Hypothalamus (tissue), 51 donors: Measurements from ENCODE around the gene DVL3.

Experiments used
- DNase-seq, 51 donors: peaks; one replicate each; lab custom pipeline; 2025; lab: John Stamatoyannopoulos, UW

The DVL3 gene

GRCh38 chr3:184175981-184176376, 20.8 kb downstream of the DVL3 start:
- DNase-seq = peak in 1 of 51 donors; percentile 41

GRCh38 chr3:184176377-184177330, 21.5 kb downstream of the DVL3 start:
- peak in 36 of 51 donors; percentile 6 to 65 (median 32) for DNase-seq

GRCh38 chr3:184177331-184177731, 22.2 kb downstream of the DVL3 start:
- no peak for DNase-seq

DNA sequence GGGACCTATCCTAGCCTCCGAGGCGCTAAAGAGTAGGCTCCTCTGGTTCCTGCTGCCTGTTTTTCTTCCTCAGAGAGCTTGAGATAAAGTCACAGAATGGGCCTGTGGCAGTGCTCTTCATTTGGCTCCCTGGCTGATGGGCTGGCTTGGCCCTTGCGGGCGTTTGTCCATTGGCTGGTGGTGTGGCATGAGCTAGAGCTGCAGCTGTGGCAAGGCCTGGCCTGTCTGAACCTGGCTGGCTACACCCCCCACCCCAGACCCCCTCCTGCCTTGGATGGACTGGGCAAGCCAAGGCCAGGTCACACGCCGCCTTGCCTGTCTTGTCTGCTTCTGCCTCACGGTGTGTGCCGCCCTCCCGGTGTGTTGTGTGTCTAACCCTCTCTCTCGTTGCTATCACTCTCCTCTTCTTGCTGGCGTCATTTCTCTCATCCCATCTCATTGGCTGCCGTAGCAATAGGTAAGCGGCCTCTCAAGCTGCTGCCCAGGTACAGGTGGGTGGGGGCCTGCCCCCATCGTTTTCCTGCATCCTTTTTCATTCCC, 22.7 kb downstream of the DVL3 start:
- DNase-seq = no peak

- no peak for DNase-seq
Observed at GRCh38 chr3:184178521-184179138, 23.5 kb downstream of the DVL3 start.

DNA sequence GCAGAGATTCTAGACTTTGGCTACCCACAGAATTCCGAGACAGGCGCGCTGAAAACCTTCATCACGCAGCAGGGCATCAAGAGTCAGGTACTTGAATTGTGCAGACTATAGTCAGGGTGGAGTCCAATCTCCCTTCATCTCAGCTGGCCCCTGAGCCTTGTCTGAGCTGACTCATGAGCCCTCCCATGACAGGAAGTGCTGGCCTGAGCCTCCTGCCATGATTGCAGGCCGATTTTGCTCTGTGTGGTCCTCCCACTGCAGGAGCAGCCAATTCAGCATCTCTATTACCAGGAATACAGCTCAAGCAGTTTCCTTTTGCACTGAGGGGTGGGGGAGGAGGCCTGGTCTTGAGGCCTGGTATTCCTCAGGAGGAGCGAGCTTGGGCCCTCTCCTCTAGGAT, 25.0 kb downstream of the DVL3 start:
- no peak for DNase-seq

DNA sequence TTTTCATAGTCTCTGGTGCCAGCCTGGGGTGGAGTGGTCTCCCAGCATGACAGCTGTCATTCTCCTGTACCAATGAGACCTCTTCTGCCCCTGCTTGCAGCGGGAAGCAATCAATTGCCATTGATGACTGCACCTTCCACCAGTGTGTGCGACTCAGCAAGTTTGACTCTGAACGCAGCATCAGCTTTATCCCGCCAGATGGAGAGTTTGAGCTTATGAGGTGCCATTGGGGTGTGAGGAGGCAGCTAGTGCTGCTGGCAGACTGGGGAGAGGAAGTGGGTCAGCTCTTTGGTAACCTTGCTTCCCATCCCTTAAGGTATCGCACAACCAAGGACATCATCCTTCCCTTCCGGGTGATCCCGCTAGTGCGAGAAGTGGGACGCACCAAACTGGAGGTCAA, 26.4 kb downstream of the DVL3 start:
- DNase-seq = no peak

- no peak for DNase-seq
Observed at GRCh38 chr3:184183679-184184078, 28.5 kb downstream of the DVL3 start.

DNA sequence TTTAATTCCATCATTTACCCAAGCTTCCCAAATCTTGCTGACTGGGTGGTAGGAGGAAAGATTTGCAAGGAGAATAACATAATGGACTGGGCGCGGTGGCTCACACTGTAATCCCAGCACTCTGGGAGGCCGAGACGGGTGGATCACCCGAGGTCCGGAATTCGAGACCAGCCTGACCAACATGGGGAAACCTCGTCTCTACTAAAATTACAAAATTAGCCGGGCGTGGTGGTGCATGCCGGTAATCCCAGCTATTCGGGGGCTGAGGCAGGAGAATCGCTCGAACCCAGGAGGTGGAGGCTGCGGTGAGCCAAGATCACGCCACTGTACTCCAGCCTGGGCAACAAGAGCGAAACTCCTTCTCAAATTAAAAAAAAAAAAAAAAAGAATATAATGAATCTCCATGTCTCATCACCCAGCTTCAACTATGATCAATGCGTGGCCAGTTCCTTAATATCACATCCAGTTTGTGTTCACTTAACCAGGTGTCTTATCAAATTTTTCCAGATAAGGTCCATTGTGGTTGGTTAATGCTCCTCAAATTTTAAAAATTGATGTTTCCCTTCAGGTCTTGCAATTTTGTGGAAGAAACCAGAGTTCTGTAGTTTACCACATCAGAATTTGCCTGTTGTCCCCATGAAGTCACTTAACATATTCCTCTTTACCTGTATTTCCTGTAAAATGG, 29.5 kb downstream of the DVL3 start:
- no peak for DNase-seq

DNA sequence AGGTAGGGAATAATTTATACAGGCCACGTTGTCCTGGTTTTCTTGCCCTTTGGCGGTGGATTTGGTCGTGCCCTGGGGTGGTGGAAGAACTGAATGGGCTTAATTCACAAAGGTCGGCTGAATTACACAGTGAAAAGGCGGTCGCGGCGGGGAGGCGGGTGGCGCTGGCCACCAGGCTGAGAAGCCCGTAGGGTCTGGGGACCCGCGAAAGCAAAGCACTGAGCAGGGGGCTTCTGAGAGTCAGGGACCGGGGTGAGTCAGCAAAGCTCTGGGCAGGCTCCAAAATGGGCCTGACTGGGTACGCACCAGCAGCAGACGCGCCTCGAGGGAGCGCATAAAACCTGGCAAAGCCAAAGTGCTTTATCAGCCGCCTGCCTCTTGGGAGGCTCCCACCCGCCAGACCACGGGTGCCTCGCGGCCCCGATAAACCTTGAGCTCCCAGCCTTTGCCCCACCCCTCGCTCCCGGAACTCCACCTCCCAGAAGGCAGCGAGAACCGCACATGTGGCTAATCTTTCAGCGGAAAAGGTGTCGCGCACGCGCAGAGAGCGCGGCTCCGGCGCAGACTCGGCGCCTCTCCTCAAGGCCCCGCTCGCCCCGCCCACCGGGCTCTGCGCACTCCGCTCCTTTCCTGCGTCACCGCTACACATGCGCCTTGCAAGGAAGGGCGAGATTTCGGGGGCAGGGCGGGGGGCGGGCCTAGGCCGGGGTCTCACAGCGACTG, 30.4 kb downstream of the DVL3 start:
- DNase-seq = peak; percentile 85 to 99 (median 98)

GRCh38 chr3:184186184-184186901, 31.2 kb downstream of the DVL3 start, which contains the start of gene ABCF3:
ABCF3 (plus strand) TSS chr3:184186199; CDS start chr3:184186208, 9 bp downstream.
- DNase-seq = peak in 7 of 51 donors; percentile 22 to 70 (median 41)

DNA sequence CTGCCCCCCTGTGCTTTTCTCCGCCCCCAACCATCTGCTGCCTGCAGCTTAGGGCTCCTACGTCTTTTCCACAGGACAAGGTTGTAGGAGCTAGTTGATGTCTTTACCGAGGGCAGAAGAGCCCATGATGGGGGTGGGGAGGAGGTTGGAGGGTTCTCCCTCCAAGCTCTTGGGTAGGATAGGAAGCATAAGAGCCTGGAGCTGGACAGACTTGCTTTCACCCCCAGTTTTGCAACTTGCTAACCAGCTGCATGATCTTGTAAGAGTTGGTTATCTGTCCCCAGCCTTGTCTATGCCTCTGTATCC, 31.7 kb downstream of the DVL3 start:
- DNase-seq = no peak

GRCh38 chr3:184188080-184188479, 32.9 kb downstream of the DVL3 start:
- no peak for DNase-seq

- no peak for DNase-seq
Observed at GRCh38 chr3:184189421-184189820, 34.2 kb downstream of the DVL3 start.

DNA sequence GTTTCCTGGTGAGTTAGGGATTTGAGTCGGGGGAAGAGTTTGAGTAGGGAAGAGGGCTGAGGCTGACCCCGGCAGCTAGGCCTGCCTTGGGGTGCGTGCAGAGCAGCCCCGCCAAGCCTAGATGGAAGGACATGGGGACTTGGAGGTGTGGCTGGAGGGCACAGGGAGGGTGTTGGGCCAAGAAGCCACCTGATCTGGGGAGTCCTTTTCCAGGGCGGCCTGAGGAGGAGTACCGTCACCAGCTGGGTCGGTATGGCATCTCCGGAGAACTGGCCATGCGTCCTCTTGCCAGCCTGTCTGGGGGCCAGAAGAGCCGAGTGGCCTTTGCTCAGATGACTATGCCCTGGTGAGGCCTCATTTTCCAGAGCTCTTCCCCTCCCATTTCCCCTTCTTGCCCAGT, 37.7 kb downstream of the DVL3 start:
- no peak for DNase-seq

- no peak for DNase-seq
Observed at GRCh38 chr3:184193991-184194539, 38.9 kb downstream of the DVL3 start.

DNA sequence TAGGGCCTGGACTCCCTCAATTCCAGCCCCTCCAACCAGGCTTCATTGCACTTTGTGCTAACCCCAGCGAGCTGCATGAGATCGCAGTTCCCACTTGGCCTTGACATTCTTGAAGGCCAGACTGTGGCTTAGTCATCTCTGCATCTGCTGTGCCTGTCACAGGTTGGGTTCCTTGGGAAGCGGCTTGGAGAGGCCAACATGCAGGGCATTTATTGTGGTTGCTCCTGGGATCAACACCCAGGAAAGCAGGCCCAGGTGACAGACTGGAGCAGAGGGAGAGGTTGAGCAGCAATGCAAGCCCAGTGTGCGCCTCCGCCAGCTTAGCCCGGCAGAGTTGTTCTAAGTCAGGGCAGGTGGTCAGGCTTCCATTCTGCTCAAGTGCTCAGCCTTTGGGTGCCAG, 41.4 kb downstream of the DVL3 start:
- no peak for DNase-seq

DNA sequence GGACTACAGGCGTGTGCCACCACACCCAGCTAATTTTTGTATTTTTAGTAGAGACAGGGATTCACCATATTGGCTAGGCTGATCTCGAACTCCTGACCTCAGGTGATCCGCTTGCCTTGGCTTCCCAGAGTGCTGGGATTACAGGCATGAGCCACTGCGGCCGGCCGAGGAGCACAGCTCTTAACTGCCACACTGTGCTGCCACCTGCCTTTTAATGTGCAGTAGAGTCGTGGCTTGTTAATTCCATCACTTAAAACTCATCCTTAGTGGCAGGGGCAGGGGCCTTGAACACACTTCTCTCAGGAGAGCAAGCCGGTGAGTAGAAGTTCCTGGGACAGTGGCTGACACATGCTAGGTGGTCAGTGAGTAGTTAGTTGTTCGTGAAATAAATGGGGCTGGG, 43.3 kb downstream of the DVL3 start:
- no peak for DNase-seq

DNA sequence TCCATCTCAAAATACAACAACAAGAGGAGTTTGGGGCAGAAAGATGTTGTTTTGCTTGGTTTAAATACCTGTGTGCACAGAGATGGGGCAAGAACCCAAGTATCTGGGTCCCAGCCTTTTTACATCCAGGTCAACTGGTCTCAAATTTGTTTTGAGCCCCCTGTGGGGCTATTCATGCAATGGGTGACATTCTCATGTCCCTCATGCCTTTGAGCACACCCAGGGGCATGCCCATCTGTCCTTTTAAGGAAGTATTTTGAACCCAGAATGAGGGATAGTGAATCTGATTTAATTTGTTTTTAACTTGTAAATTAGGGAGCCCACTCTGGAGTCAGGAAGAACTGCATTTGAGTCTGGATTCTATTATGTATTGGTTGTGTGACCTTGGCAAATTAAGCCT, 45.6 kb downstream of the DVL3 start:
- no peak for DNase-seq

DNA sequence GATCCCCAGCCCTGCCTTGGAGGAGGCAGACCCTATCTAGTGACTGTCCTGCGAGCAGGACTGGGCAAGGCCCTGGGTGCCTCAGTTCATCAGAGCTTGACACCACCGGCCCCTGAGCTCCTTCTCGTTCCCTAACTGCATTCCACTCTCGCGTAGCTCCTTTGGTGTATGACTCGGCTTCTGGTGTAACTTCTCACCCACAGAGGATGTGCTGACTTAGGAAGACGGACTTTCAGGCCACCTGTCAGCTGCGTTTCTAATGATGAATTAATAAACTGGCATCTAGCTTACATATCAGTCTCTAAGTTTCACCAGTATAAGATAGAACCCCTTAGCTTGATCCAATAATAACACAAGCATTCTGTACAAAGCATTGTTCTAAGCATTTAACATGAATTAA, 48.3 kb downstream of the DVL3 start:
- DNase-seq = no peak
